K562 (cell line): ENCODE results near the gene GRAMD2A.

Source experiments
- EZH2 ChIP-seq: IDR thresholded peaks from 2 replicates; pipeline ENCODE4 v1.6.1; 2012; ENCODE audit warnings: low read depth, mild to moderate bottlenecking, inconsistent platforms, low read length, borderline replicate concordance
- FOXA1 ChIP-seq: fragments of 450-650 bp; IDR thresholded peaks from 2 replicates; pipeline ENCODE4 v1.6.1; 2016; ENCODE audit warnings: mild to moderate bottlenecking, borderline replicate concordance
- FOXK1 ChIP-seq: sonication (generic); formaldehyde crosslinking; IDR thresholded peaks from 2 replicates; pipeline ENCODE4 v1.8.0; 2022; ENCODE audit warnings: missing genetic modification reagents, mild to moderate bottlenecking, borderline replicate concordance
- NCOR1 ChIP-seq: fragments of 450-650 bp; IDR thresholded peaks from 2 replicates; pipeline ENCODE4 v1.6.1; 2016; ENCODE audit warnings: mild to moderate bottlenecking, moderate library complexity
- ZBTB7A ChIP-seq: IDR thresholded peaks from 2 replicates; pipeline ENCODE4 v1.6.1; 2011; ENCODE audit warnings: low read depth, mild to moderate bottlenecking, low read length, moderate library complexity, borderline replicate concordance; ENCODE audit not compliant: control insufficient read depth
- TF ChIP-seq, protein P1 (sequence below): sonication (generic); formaldehyde crosslinking; IDR thresholded peaks from 2 replicates; pipeline ENCODE4 v1.8.1; 2022; ENCODE audit warnings: missing genetic modification reagents

DNA sequence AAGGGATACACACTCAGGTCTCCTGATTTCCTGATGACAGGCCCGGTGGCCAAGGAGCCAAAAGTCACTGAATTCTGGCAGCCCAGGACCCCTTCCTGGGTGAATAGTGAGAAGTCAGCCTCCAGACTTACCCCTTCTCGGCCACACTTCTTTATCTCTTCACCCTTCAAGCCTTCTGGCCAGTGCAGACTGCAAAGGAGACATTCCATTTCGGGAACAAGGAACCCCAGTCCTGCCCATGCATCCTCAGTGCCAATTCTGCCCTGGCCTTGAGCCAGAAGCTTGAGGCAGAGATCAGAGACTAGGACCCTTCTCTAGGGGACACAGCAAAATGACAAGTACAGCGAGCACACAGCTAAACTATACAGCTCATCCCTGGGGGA is 28.8 kb downstream of the GRAMD2A start:
- TF ChIP-seq NCOR1 (no peak), FOXK1 (CRISPR knock-in tag) (no peak), EZH2 (no peak), FOXA1 (no peak), ZBTB7A (no peak)
- TF ChIP-seq, protein P1, sequence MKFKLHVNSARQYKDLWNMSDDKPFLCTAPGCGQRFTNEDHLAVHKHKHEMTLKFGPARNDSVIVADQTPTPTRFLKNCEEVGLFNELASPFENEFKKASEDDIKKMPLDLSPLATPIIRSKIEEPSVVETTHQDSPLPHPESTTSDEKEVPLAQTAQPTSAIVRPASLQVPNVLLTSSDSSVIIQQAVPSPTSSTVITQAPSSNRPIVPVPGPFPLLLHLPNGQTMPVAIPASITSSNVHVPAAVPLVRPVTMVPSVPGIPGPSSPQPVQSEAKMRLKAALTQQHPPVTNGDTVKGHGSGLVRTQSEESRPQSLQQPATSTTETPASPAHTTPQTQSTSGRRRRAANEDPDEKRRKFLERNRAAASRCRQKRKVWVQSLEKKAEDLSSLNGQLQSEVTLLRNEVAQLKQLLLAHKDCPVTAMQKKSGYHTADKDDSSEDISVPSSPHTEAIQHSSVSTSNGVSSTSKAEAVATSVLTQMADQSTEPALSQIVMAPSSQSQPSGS = no peak
